ENCODE measurements around the gene RRP8. TPM values are rescaled to one million over a fixed set of nuclear protein-coding genes. Genes with fewer than 3 reads are reported as not detected.

The RRP8 gene
- polyA plus RNA-seq, 12 donors = 18.6 to 23.3 (median 19.2) TPM; not detected in 1

- no peak for DNase-seq
Measured at GRCh38 chr11:6546735-6547134, 56.7 kb downstream of the RRP8 start.

GRCh38 chr11:6545917-6546605 lies 57.4 kb downstream of the RRP8 start:
- DNase-seq = no peak

Other genes starting within 250 kb of the RRP8 start
- 10 to 100 TPM in 10 of 12 donors, 1 to 10 TPM in 1, not detected in 1; 9.7 to 28.5 (median 23.4) TPM for gene SMPD1, start 213.1 kb downstream of the RRP8 start, polyA plus RNA-seq (ENCODE audit: insufficient read length in 12 of 12)
- 10 to 100 TPM in 11 of 12 donors, not detected in 1; 20.5 to 32.5 (median 28.1) TPM for gene APBB1, start 184.5 kb downstream of the RRP8 start, polyA plus RNA-seq (ENCODE audit: insufficient read length in 12 of 12)
- 1 to 10 TPM in 10 of 12 donors, not detected in 2; 1.1 to 6.6 (median 1.8) TPM for gene HPX, start 162.6 kb downstream of the RRP8 start, polyA plus RNA-seq (ENCODE audit: insufficient read length in 12 of 12)
- gene TRIM3, start 129.7 kb downstream of the RRP8 start, polyA plus RNA-seq (ENCODE audit: insufficient read length in 12 of 12) = 10 to 100 TPM in 11 of 12 donors, not detected in 1; 11.3 to 27.6 (median 13.7) TPM
- gene ARFIP2, start 122.3 kb downstream of the RRP8 start, polyA plus RNA-seq (ENCODE audit: insufficient read length in 12 of 12) = 10 to 100 TPM in 11 of 12 donors, not detected in 1; 25.7 to 57.2 (median 34.5) TPM
- 10 to 100 TPM in 11 of 12 donors, not detected in 1; 14.6 to 24.2 (median 20.1) TPM for gene TIMM10B, start 122.1 kb downstream of the RRP8 start, polyA plus RNA-seq (ENCODE audit: insufficient read length in 12 of 12)
- gene DNHD1, start 106.3 kb downstream of the RRP8 start, polyA plus RNA-seq (ENCODE audit: insufficient read length in 12 of 12) = 10 to 100 TPM in 4 of 12 donors, 1 to 10 TPM in 7, not detected in 1; 3.7 to 12.6 (median 8.2) TPM
- 100 to 1,000 TPM in 11 of 12 donors, not detected in 1; 120 to 152 (median 136) TPM for gene ILK, start 158 bp upstream of the RRP8 start, polyA plus RNA-seq (ENCODE audit: insufficient read length in 12 of 12)
- 100 to 1,000 TPM in 8 of 12 donors, 10 to 100 TPM in 3, not detected in 1; 54.3 to 126 (median 109) TPM for gene TAF10, start 8.6 kb upstream of the RRP8 start, polyA plus RNA-seq (ENCODE audit: insufficient read length in 12 of 12)
- 10 to 100 TPM in 11 of 12 donors, not detected in 1; 37.1 to 78.2 (median 41.9) TPM for gene TPP1, start 15.8 kb upstream of the RRP8 start, polyA plus RNA-seq (ENCODE audit: insufficient read length in 12 of 12)
- 10 to 100 TPM in 11 of 12 donors, not detected in 1; 32.3 to 51.2 (median 39.6) TPM for gene DCHS1, start 52.2 kb upstream of the RRP8 start, polyA plus RNA-seq (ENCODE audit: insufficient read length in 12 of 12)
- gene MRPL17, start 79.7 kb upstream of the RRP8 start, polyA plus RNA-seq (ENCODE audit: insufficient read length in 12 of 12) = 10 to 100 TPM in 11 of 12 donors, not detected in 1; 53.7 to 70.9 (median 61.2) TPM
- under 1 TPM in 2 of 12 donors, not detected in 10; 0.04 to 0.21 TPM for gene OR2AG2, start 168.4 kb upstream of the RRP8 start, polyA plus RNA-seq (ENCODE audit: insufficient read length in 12 of 12)
- gene OR2AG1, start 179.4 kb upstream of the RRP8 start, polyA plus RNA-seq (ENCODE audit: insufficient read length in 12 of 12) = under 1 TPM in 1 of 12 donors, not detected in 11; 0.03 TPM
- gene OR6A2, start 196.1 kb upstream of the RRP8 start, polyA plus RNA-seq (ENCODE audit: insufficient read length in 12 of 12) = not detected
- not detected for gene OR10A5, start 242.1 kb upstream of the RRP8 start, polyA plus RNA-seq (ENCODE audit: insufficient read length in 12 of 12)

Measured in muscle of arm (tissue), 12 donors.